Measurements from ENCODE around the gene BRD4. TPM values are rescaled to one million over a fixed set of nuclear protein-coding genes. Genes with fewer than 3 reads are reported as not detected.

Gene BRD4
- total RNA-seq, 2 experiments from 2014 or later: 110 to 113 TPM

- no peak overlapping the region for H3K4me3 Mint-ChIP-seq
- no peak for DNase-seq
- no peaks in the 10 kb centered on the region for H3K9me3 Mint-ChIP-seq
- no peaks in the 10 kb centered on the region for H3K36me3 Mint-ChIP-seq
- H3K27ac Mint-ChIP-seq: no peak overlapping the region
- H3K27me3 Mint-ChIP-seq: peaks cover 8% of the 10 kb centered on the region
- H3K4me1 Mint-ChIP-seq: no peaks in the 10 kb centered on the region
Observed at GRCh38 chr19:15210323-15210781, 122.0 kb downstream of the BRD4 start.

- H3K36me3 Mint-ChIP-seq: no peaks in the 10 kb centered on the region
- peaks cover 56% of the 10 kb centered on the region for H3K27me3 Mint-ChIP-seq
- no peaks in the 10 kb centered on the region for H3K9me3 Mint-ChIP-seq
- peaks cover 5% of the 10 kb centered on the region for H3K4me1 Mint-ChIP-seq
- H3K27ac Mint-ChIP-seq: no peak overlapping the region
- H3K4me3 Mint-ChIP-seq: no peak overlapping the region
- DNase-seq: no peak
Observed at GRCh38 chr19:15201374-15202023, 130.8 kb downstream of the BRD4 start.

GRCh38 chr19:15200553-15201364 is 131.6 kb downstream of the BRD4 start, which contains the start of gene NOTCH3:
TSS of gene NOTCH3 (minus strand) at chr19:15200995. CDS start at chr19:15200905, 90 bp downstream.
- H3K27me3 Mint-ChIP-seq: peaks cover 60% of the 10 kb centered on the region
- H3K4me3 Mint-ChIP-seq: no peak within 1 kb of the TSS
- DNase-seq: no peak
- H3K4me1 Mint-ChIP-seq: peaks cover 5% of the 10 kb centered on the region
- H3K27ac Mint-ChIP-seq: no peak within 1 kb of the TSS
- H3K36me3 Mint-ChIP-seq: no peaks in the 10 kb centered on the region
- H3K9me3 Mint-ChIP-seq: no peaks in the 10 kb centered on the region

- Mint-ChIP-seq H3K27ac (no peak overlapping the region), H3K36me3 (no peaks in the 10 kb centered on the region), H3K9me3 (no peaks in the 10 kb centered on the region), H3K27me3 (peaks cover 63% of the 10 kb centered on the region), H3K4me3 (peak overlapping the region; percentile 23), H3K4me1 (peaks cover 8% of the 10 kb centered on the region)
- no peak for DNase-seq
Observed at GRCh38 chr19:15199661-15200552, 132.4 kb downstream of the BRD4 start.

GRCh38 chr19:15198951-15199660 is 133.2 kb downstream of the BRD4 start:
- peak overlapping the region; percentile 23 for H3K4me3 Mint-ChIP-seq
- no peak for DNase-seq
- H3K4me1 Mint-ChIP-seq: peaks cover 9% of the 10 kb centered on the region
- H3K9me3 Mint-ChIP-seq: no peaks in the 10 kb centered on the region
- no peak overlapping the region for H3K27ac Mint-ChIP-seq
- H3K27me3 Mint-ChIP-seq: peaks cover 71% of the 10 kb centered on the region
- H3K36me3 Mint-ChIP-seq: no peaks in the 10 kb centered on the region

- Mint-ChIP-seq H3K36me3 (no peaks in the 10 kb centered on the region), H3K27ac (no peak overlapping the region), H3K4me1 (peaks cover 9% of the 10 kb centered on the region), H3K4me3 (no peak overlapping the region), H3K27me3 (peaks cover 79% of the 10 kb centered on the region), H3K9me3 (no peaks in the 10 kb centered on the region)
- no peak for DNase-seq
Observed at GRCh38 chr19:15197942-15198341, 134.4 kb downstream of the BRD4 start.

GRCh38 chr19:15197275-15197941 is 134.9 kb downstream of the BRD4 start:
- peaks cover 76% of the 10 kb centered on the region for H3K27me3 Mint-ChIP-seq
- DNase-seq: no peak
- H3K27ac Mint-ChIP-seq: no peak overlapping the region
- no peaks in the 10 kb centered on the region for H3K9me3 Mint-ChIP-seq
- H3K36me3 Mint-ChIP-seq: no peaks in the 10 kb centered on the region
- peaks cover 9% of the 10 kb centered on the region for H3K4me1 Mint-ChIP-seq
- H3K4me3 Mint-ChIP-seq: no peak overlapping the region

- Mint-ChIP-seq H3K4me3 (no peak overlapping the region), H3K27me3 (peaks cover 72% of the 10 kb centered on the region), H3K27ac (no peak overlapping the region), H3K9me3 (no peaks in the 10 kb centered on the region), H3K4me1 (peaks cover 9% of the 10 kb centered on the region), H3K36me3 (no peaks in the 10 kb centered on the region)
- DNase-seq: no peak
Observed at GRCh38 chr19:15196360-15197005, 135.9 kb downstream of the BRD4 start.

- peaks cover 67% of the 10 kb centered on the region for H3K27me3 Mint-ChIP-seq
- no peaks in the 10 kb centered on the region for H3K36me3 Mint-ChIP-seq
- H3K9me3 Mint-ChIP-seq: no peaks in the 10 kb centered on the region
- DNase-seq: no peak
- no peak overlapping the region for H3K27ac Mint-ChIP-seq
- H3K4me3 Mint-ChIP-seq: no peak overlapping the region
- H3K4me1 Mint-ChIP-seq: peaks cover 6% of the 10 kb centered on the region
Observed at GRCh38 chr19:15195371-15196334, 136.7 kb downstream of the BRD4 start.

- Mint-ChIP-seq H3K4me3 (no peak overlapping the region), H3K9me3 (no peaks in the 10 kb centered on the region), H3K27me3 (peaks cover 64% of the 10 kb centered on the region), H3K36me3 (no peaks in the 10 kb centered on the region), H3K4me1 (peaks cover 6% of the 10 kb centered on the region), H3K27ac (no peak overlapping the region)
- DNase-seq: no peak
Observed at GRCh38 chr19:15194938-15195337, 137.4 kb downstream of the BRD4 start.

- no peak for DNase-seq
- Mint-ChIP-seq H3K4me1 (peaks cover 3% of the 10 kb centered on the region), H3K27me3 (peaks cover 42% of the 10 kb centered on the region), H3K4me3 (no peak overlapping the region), H3K27ac (no peak overlapping the region), H3K9me3 (no peaks in the 10 kb centered on the region), H3K36me3 (no peaks in the 10 kb centered on the region)
Observed at GRCh38 chr19:15191982-15192381, 140.4 kb downstream of the BRD4 start.

GRCh38 chr19:15191514-15191913 is 140.8 kb downstream of the BRD4 start:
- H3K9me3 Mint-ChIP-seq: no peaks in the 10 kb centered on the region
- H3K36me3 Mint-ChIP-seq: no peaks in the 10 kb centered on the region
- no peak for DNase-seq
- peaks cover 3% of the 10 kb centered on the region for H3K4me1 Mint-ChIP-seq
- peaks cover 38% of the 10 kb centered on the region for H3K27me3 Mint-ChIP-seq
- H3K4me3 Mint-ChIP-seq: no peak overlapping the region
- H3K27ac Mint-ChIP-seq: no peak overlapping the region

- no peak overlapping the region for H3K27ac Mint-ChIP-seq
- no peaks in the 10 kb centered on the region for H3K36me3 Mint-ChIP-seq
- H3K4me3 Mint-ChIP-seq: no peak overlapping the region
- no peak for DNase-seq
- H3K4me1 Mint-ChIP-seq: no peaks in the 10 kb centered on the region
- peaks cover 16% of the 10 kb centered on the region for H3K27me3 Mint-ChIP-seq
- no peaks in the 10 kb centered on the region for H3K9me3 Mint-ChIP-seq
Observed at GRCh38 chr19:15188851-15189250, 143.5 kb downstream of the BRD4 start.
